T47D (cell line): ENCODE results near the gene FRMPD2.
"Not testable (repeated sequence)": the region's sequence is repeated elsewhere in the genome, so short reads cannot be mapped to it uniquely, and the experiment has no call there.

Experiments
- DNase-seq, 2 experiments: peaks; one replicate each; pipeline versions ENCODE4 v3.0.0 to v3.0.0-alpha.2; 2011 to 2012; ENCODE audit warnings: low read depth in 1 of 2, low spot score in 1 of 2
- in situ Hi-C: cut with HindIII; loops from 2 replicates; pipeline ENCODE4 v1.10.0; 2016; ENCODE audit warnings: low sequenced_read_pairs, low pct_unique_long_range_greater_than_20kb

Gene FRMPD2

GRCh38 chr10:48139953-48140850 is 134.3 kb downstream of the FRMPD2 start:
- DNase-seq, in situ Hi-C loops: not testable (repeated sequence)

- in situ Hi-C loops, DNase-seq: not testable (repeated sequence)
Measured at GRCh38 chr10:48128954-48129353, 145.5 kb downstream of the FRMPD2 start.

- DNase-seq, in situ Hi-C loops: not testable (repeated sequence)
Measured at GRCh38 chr10:48126251-48126650, 148.2 kb downstream of the FRMPD2 start.

- in situ Hi-C loops, DNase-seq: not testable (repeated sequence)
Measured at GRCh38 chr10:48125631-48126030, 148.9 kb downstream of the FRMPD2 start.

GRCh38 chr10:48122618-48123017 is 151.9 kb downstream of the FRMPD2 start:
- in situ Hi-C loops, DNase-seq: not testable (repeated sequence)

GRCh38 chr10:48110277-48110676 is 164.2 kb downstream of the FRMPD2 start:
- in situ Hi-C loops = not testable (repeated sequence)

More at GRCh38 chr10:48110277-48110676, 164.2 kb downstream of the FRMPD2 start:
- not testable (repeated sequence) for DNase-seq
